Measurements from ENCODE around the gene NEDD4L.

Gene NEDD4L

GRCh38 chr18:58005885-58006523 is 38.0 kb upstream of the NEDD4L start:
- no peak overlapping the region for H3K4me3 ChIP-seq (ENCODE audit: low read depth, low read length)
- TF ChIP-seq CTCF (IDR thresholded peaks at IDR 0.05; ENCODE audit: borderline replicate concordance, insufficient read depth, low read depth, low read length) = no peak

GRCh38 chr18:58009166-58009565 is 34.9 kb upstream of the NEDD4L start:
- TF ChIP-seq CTCF (IDR thresholded peaks at IDR 0.05; ENCODE audit: borderline replicate concordance, insufficient read depth, low read depth, low read length) = no peak
- no peak overlapping the region for H3K4me3 ChIP-seq (ENCODE audit: low read depth, low read length)

- no peak overlapping the region for H3K4me3 ChIP-seq (ENCODE audit: low read depth, low read length)
- TF ChIP-seq CTCF (IDR thresholded peaks at IDR 0.05; ENCODE audit: borderline replicate concordance, insufficient read depth, low read depth, low read length) = no peak
Measured at GRCh38 chr18:58010265-58010664, 33.8 kb upstream of the NEDD4L start.

- no peak overlapping the region for H3K4me3 ChIP-seq (ENCODE audit: low read depth, low read length)
- TF ChIP-seq CTCF (IDR thresholded peaks at IDR 0.05; ENCODE audit: borderline replicate concordance, insufficient read depth, low read depth, low read length) = no peak
Measured at GRCh38 chr18:58012356-58012755, 31.7 kb upstream of the NEDD4L start.

GRCh38 chr18:58013241-58014211 is 30.5 kb upstream of the NEDD4L start:
- TF ChIP-seq CTCF (IDR thresholded peaks at IDR 0.05; ENCODE audit: borderline replicate concordance, insufficient read depth, low read depth, low read length) = no peak
- no peak overlapping the region for H3K4me3 ChIP-seq (ENCODE audit: low read depth, low read length)

GRCh38 chr18:58015065-58015780 is 28.8 kb upstream of the NEDD4L start:
- H3K4me3 ChIP-seq (ENCODE audit: low read depth, low read length) = no peak overlapping the region
- no peak for TF ChIP-seq CTCF (IDR thresholded peaks at IDR 0.05; ENCODE audit: borderline replicate concordance, insufficient read depth, low read depth, low read length)
